HFF-Myc (cell line): ENCODE measurements around the gene GPR162.
A peak's percentile ranks its signal among the peaks of the same experiment; 100 is the strongest.
"Not testable (repeated sequence)": the region's sequence is repeated elsewhere in the genome, so short reads cannot be mapped to it uniquely, and the experiment has no call there.

Experiments
- DNase-seq: peaks from one replicate; pipeline ENCODE4 v3.0.0-alpha.2; 2011; ENCODE audit warnings: low read depth; ENCODE audit errors: extremely low read depth
- H3K4me3 ChIP-seq: replicated peaks from 2 replicates; pipeline ENCODE4 v1.5.1; 2011; ENCODE audit warnings: low read depth, mild to moderate bottlenecking, control low read depth, low read length
- CTCF ChIP-seq: IDR thresholded peaks from 2 replicates; pipeline ENCODE4 v1.5.1; 2012; ENCODE audit warnings: mild to moderate bottlenecking, low read depth, low read length, control low read depth; ENCODE audit errors: missing control alignments

GPR162 gene

DNA sequence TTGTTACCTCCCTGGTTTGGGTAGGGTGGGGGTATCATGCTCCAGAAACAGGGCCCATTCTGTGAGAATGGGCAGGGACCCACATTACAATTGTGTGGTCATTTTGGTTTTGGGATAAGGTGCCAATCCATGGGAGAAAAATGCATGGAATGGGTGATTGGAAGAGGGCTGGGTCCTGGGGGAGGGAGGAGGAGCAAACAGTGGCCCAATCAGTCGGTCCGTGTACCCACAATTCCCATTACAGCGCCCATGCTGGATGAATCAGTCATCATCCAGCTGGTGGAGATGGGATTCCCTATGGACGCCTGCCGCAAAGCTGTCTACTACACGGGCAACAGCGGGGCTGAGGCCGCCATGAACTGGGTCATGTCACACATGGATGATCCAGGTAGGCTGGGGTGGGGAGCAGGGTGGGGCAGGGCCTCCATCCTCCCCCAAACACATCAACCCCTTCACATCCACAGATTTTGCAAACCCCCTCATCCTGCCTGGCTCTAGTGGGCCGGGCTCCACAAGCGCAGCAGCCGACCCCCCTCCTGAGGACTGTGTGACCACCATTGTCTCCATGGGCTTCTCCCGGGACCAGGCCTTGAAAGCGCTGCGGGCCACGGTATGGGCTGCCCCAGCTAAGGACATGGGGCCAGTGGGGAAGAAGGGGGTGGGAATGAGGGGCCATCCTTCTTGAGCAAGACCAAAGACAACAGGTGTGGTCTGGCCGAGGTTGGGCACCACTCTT lies 42.1 kb downstream of the GPR162 start:
- DNase-seq, result no peak

GRCh38 chr12:6865307-6865706 lies 43.7 kb downstream of the GPR162 start:
- not testable (repeated sequence) for DNase-seq, H3K4me3 ChIP-seq

More for the DNA sequence above, 42.1 kb downstream of the GPR162 start:
- TF ChIP-seq CTCF, result no peak
- no peak overlapping the region for H3K4me3 ChIP-seq

GRCh38 chr12:6866163-6866919 lies 44.7 kb downstream of the GPR162 start:
- TF ChIP-seq CTCF, result no peak
- peak overlapping the region; percentile 99 for H3K4me3 ChIP-seq
- no peak for DNase-seq

DNA sequence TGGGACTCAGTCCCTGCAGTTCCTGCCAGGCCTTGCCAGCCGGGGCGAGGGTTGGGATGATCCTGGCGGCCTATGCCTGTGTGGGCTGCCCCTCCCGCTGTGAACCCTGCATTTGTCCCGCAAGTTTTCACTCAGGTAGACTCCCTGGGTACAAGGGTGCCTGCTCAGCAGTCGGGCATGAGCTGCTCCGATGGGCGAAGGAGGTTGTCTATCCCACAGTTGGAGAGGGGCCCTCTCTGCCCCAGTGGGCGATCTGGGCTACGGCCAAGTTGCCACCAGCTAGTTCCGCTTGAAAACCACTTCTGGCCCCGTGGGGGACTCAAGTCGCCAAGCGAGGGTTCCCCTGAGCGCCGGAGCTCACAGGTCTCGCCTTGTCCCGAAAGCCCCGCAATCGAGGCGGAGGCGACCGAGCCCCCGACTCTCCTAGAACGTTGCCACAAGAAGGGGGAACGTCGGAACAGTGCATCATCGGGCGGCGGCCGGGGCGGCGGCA lies 45.3 kb downstream of the GPR162 start:
- no peak for TF ChIP-seq CTCF
- no peak for DNase-seq
- H3K4me3 ChIP-seq, result peak overlapping the region; percentile 99

- DNase-seq, result no peak
- no peak for TF ChIP-seq CTCF
- H3K4me3 ChIP-seq, result peak within 1 kb of the TSS; percentile 99
Observed at GRCh38 chr12:6867413-6868210, 46.0 kb downstream of the GPR162 start, which contains the start of gene TPI1. Gene TPI1 (plus strand): TSS chr12:6867531. CDS start chr12:6867567, 36 bp downstream.

DNA sequence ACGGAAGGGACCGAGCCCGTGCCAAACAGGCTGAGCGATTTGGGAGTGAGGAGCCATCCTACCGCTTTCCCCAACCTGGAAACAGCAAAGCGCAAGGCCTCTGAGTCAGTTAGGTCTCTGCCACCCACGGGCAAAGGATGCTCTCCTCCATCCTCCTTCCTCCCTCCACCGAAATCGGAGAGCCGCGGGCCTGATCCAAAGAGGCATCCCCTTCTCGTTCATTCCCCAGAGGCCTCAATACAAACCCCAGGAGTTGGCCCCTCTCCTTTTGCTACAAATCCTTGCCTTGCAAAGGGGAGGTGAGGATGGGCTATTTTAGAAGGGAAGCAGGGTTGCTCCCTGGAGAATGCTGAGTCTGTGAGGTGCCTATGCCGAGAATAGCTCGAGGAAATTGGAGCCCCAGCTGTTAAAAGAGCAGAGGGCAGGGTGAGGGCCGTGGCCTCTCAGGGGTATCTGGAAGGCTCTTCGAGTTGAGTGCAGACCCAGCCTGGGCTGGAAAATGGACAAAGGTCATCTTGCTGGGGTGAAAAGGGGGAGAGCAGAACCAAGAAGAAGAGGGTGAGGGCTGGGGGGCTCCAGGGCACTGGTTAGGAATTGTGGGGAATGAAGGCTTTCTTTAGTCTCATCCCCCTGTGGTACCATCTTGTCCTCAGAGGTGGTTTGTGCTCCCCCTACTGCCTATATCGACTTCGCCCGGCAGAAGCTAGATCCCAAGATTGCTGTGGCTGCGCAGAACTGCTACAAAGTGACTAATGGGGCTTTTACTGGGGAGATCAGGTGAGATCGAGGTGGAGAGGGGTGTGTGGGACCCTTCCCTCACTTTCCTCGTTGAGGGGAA lies 46.8 kb downstream of the GPR162 start:
- peak; percentile 28 for TF ChIP-seq CTCF
- no peak for DNase-seq

More for the DNA sequence above, 46.8 kb downstream of the GPR162 start:
- H3K4me3 ChIP-seq, result peak overlapping the region; percentile 99
